Measurements from ENCODE around the gene BRD1. TPM values are rescaled to one million over a fixed set of nuclear protein-coding genes. Genes with fewer than 3 reads are reported as not detected.

Gene BRD1
- total RNA-seq, 1 donor from 2014 or later, result 34.3 TPM

GRCh38 chr22:49820984-49821383, 6.7 kb downstream of the BRD1 start:
- H3K4me3 Mint-ChIP-seq (ENCODE audit: unreplicated experiment), result no peak overlapping the region
- TF ChIP-seq CTCF (IDR thresholded peaks at IDR 0.05), result no peak

GRCh38 chr22:49817359-49817758, 10.3 kb downstream of the BRD1 start:
- TF ChIP-seq CTCF (IDR thresholded peaks at IDR 0.05), result no peak
- Mint-ChIP-seq H3K36me3 (ENCODE audit: unreplicated experiment) (peaks cover 52% of the 10 kb centered on the region), H3K27me3 (ENCODE audit: unreplicated experiment) (no peaks in the 10 kb centered on the region), H3K4me3 (ENCODE audit: unreplicated experiment) (no peak overlapping the region), H3K9me3 (ENCODE audit: unreplicated experiment) (no peaks in the 10 kb centered on the region), H3K27ac (ENCODE audit: unreplicated experiment) (no peak overlapping the region), H3K4me1 (ENCODE audit: unreplicated experiment) (peaks cover 21% of the 10 kb centered on the region)
- no peak for DNase-seq (ENCODE audit: extremely low spot score, unreplicated experiment)

More at GRCh38 chr22:49820984-49821383, 6.7 kb downstream of the BRD1 start:
- Mint-ChIP-seq H3K27ac (ENCODE audit: unreplicated experiment) (no peak overlapping the region), H3K9me3 (ENCODE audit: unreplicated experiment) (no peaks in the 10 kb centered on the region), H3K36me3 (ENCODE audit: unreplicated experiment) (peaks cover 47% of the 10 kb centered on the region), H3K4me1 (ENCODE audit: unreplicated experiment) (peaks cover 38% of the 10 kb centered on the region), H3K27me3 (ENCODE audit: unreplicated experiment) (no peaks in the 10 kb centered on the region)
- DNase-seq (ENCODE audit: extremely low spot score, unreplicated experiment), result no peak

GRCh38 chr22:49815641-49816091, 12.0 kb downstream of the BRD1 start:
- Mint-ChIP-seq H3K36me3 (ENCODE audit: unreplicated experiment) (peaks cover 48% of the 10 kb centered on the region), H3K9me3 (ENCODE audit: unreplicated experiment) (no peaks in the 10 kb centered on the region), H3K4me3 (ENCODE audit: unreplicated experiment) (no peak overlapping the region), H3K27ac (ENCODE audit: unreplicated experiment) (no peak overlapping the region), H3K27me3 (ENCODE audit: unreplicated experiment) (no peaks in the 10 kb centered on the region), H3K4me1 (ENCODE audit: unreplicated experiment) (peaks cover 22% of the 10 kb centered on the region)
- TF ChIP-seq CTCF (IDR thresholded peaks at IDR 0.05), result no peak
- DNase-seq (ENCODE audit: extremely low spot score, unreplicated experiment), result no peak

GRCh38 chr22:49814856-49815255, 12.8 kb downstream of the BRD1 start:
- H3K4me1 Mint-ChIP-seq (ENCODE audit: unreplicated experiment), result peaks cover 26% of the 10 kb centered on the region

GRCh38 chr22:49814164-49814686, 13.4 kb downstream of the BRD1 start:
- Mint-ChIP-seq H3K4me3 (ENCODE audit: unreplicated experiment) (no peak overlapping the region), H3K27ac (ENCODE audit: unreplicated experiment) (no peak overlapping the region), H3K27me3 (ENCODE audit: unreplicated experiment) (no peaks in the 10 kb centered on the region), H3K4me1 (ENCODE audit: unreplicated experiment) (peaks cover 29% of the 10 kb centered on the region), H3K36me3 (ENCODE audit: unreplicated experiment) (peaks cover 42% of the 10 kb centered on the region), H3K9me3 (ENCODE audit: unreplicated experiment) (no peaks in the 10 kb centered on the region)
- no peak for DNase-seq (ENCODE audit: extremely low spot score, unreplicated experiment)
- TF ChIP-seq CTCF (IDR thresholded peaks at IDR 0.05), result no peak

More at GRCh38 chr22:49814856-49815255, 12.8 kb downstream of the BRD1 start:
- H3K4me3 Mint-ChIP-seq (ENCODE audit: unreplicated experiment), result no peak overlapping the region
- TF ChIP-seq CTCF (IDR thresholded peaks at IDR 0.05), result no peak
- no peaks in the 10 kb centered on the region for H3K27me3 Mint-ChIP-seq (ENCODE audit: unreplicated experiment)
- DNase-seq (ENCODE audit: extremely low spot score, unreplicated experiment), result no peak
- H3K9me3 Mint-ChIP-seq (ENCODE audit: unreplicated experiment), result no peaks in the 10 kb centered on the region
- peaks cover 42% of the 10 kb centered on the region for H3K36me3 Mint-ChIP-seq (ENCODE audit: unreplicated experiment)
- no peak overlapping the region for H3K27ac Mint-ChIP-seq (ENCODE audit: unreplicated experiment)

All from osteocyte (in vitro differentiated cells).